Activated B cell treated with CpG ODN at 0.5 μM for 24 hours (primary cell): Measurements from ENCODE around the gene AURKAIP1. TPM values are rescaled to one million over a fixed set of nuclear protein-coding genes. Genes with fewer than 3 reads are reported as not detected.
"Not testable (repeated sequence)": the region's sequence is repeated elsewhere in the genome, so short reads cannot be mapped to it uniquely, and the experiment has no call there.

Source experiments
- ATAC-seq: fragments of 200-7000 bp; cut with Tn5 transposase; one replicate; pipeline ENCODE4 v1.10.0; 2021; ENCODE audit warnings: low read depth, mild to moderate bottlenecking, moderate library complexity
- CTCF ChIA-PET: fragments of 350-600 bp; sonication (Branson Sonifier 250); formaldehyde crosslinking; loops from one replicate; lab custom pipeline; 2021; ENCODE audit warnings: antibody characterized with exemption; lab: Charles Lee
- POLR2A ChIA-PET: fragments of 350-600 bp; sonication (Branson Sonifier 250); formaldehyde crosslinking; loops from one replicate; lab custom pipeline; 2021; ENCODE audit warnings: antibody characterized with exemption; lab: Charles Lee
- DNase-seq: peaks from one replicate; pipeline ENCODE4 v3.0.0; 2022
- H3K27ac Mint-ChIP-seq: one replicate; pipeline ENCODE4 v1.8.0; 2020; ENCODE audit warnings: mixed read lengths
- H3K27me3 Mint-ChIP-seq: one replicate; pipeline ENCODE4 v1.8.0; 2021; ENCODE audit warnings: mixed read lengths
- H3K36me3 Mint-ChIP-seq: one replicate; pipeline ENCODE4 v1.8.0; 2021; ENCODE audit warnings: low read depth, mixed read lengths
- H3K4me1 Mint-ChIP-seq: one replicate; pipeline ENCODE4 v1.8.0; 2021; ENCODE audit warnings: mixed read lengths
- H3K4me3 Mint-ChIP-seq: one replicate; pipeline ENCODE4 v1.8.0; 2020; ENCODE audit warnings: mild to moderate bottlenecking, mixed read lengths
- H3K9me3 Mint-ChIP-seq: one replicate; pipeline ENCODE4 v1.8.0; 2020; ENCODE audit warnings: mixed read lengths
- intact Hi-C: fragments of 100-400 bp; cut with micrococcal nuclease; formaldehyde crosslinking; loops from one replicate; pipeline ENCODE4 v1.15.1; 2024
- total RNA-seq: library from RNA; stranded (reverse); gene quantifications from 2 replicates; pipeline ENCODE4 v1.2.3, GENCODE V29; 2022
- TF ChIP-seq, protein P1 (sequence below): fragments of 200-600 bp; IDR thresholded peaks from one replicate; pipeline ENCODE4 v1.8.0; 2022; ENCODE audit warnings: antibody characterized with exemption, mild to moderate bottlenecking

Gene AURKAIP1
- total RNA-seq, 1 donor from 2014 or later, result 91.5 TPM

DNA sequence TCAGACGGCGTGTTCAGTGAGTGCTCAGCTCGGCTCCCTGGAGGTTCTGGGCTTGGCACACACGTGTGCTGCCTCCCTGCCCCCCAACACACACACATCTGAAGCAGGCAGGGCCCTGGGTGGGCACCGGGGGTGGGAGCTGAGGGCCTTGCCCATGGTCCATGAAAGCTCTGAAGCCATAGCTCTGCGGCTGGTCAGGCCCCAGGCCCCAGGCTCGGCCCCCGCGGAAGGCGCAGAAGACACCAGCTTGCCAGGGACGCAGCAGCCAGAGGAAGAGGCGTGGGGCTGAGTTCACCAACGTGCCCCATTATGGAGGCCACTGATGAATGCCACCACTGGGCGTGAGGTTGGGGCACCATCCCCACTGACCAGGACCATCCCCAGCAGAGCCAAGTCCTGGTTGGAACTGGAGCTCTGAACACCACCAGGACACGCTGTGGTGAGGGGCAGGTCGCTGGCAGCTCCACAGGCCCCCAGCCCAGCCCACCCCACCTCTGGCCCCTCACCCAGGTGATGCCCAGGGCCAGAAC lies 4.2 kb downstream of the AURKAIP1 start:
- Mint-ChIP-seq H3K4me3 (no peak overlapping the region), H3K27me3 (no peaks in the 10 kb centered on the region), H3K36me3 (peaks cover 10% of the 10 kb centered on the region), H3K9me3 (no peaks in the 10 kb centered on the region), H3K27ac (no peak overlapping the region), H3K4me1 (peaks cover 21% of the 10 kb centered on the region)
- ChIA-PET CTCF (interaction anchor here (1.2 to 2.0 kb wide), 4 partner anchors 14 to 386 kb away, joined by 4 to 10 read pairs (median 4); no protein-coding TSS in a partner anchor), POLR2A (interaction anchor here (0.7 to 1.3 kb wide), 5 partner anchors 8 to 338 kb away, joined by 3 to 4 read pairs (median 3); partner anchors contain the start of gene CCNL2)
- DNase-seq (no peak), ATAC-seq (no peak)
- intact Hi-C loops, result loop anchor here (5.0 kb wide), 1 partner anchor 339 kb away; no protein-coding TSS in a partner anchor
- TF ChIP-seq, protein P1, sequence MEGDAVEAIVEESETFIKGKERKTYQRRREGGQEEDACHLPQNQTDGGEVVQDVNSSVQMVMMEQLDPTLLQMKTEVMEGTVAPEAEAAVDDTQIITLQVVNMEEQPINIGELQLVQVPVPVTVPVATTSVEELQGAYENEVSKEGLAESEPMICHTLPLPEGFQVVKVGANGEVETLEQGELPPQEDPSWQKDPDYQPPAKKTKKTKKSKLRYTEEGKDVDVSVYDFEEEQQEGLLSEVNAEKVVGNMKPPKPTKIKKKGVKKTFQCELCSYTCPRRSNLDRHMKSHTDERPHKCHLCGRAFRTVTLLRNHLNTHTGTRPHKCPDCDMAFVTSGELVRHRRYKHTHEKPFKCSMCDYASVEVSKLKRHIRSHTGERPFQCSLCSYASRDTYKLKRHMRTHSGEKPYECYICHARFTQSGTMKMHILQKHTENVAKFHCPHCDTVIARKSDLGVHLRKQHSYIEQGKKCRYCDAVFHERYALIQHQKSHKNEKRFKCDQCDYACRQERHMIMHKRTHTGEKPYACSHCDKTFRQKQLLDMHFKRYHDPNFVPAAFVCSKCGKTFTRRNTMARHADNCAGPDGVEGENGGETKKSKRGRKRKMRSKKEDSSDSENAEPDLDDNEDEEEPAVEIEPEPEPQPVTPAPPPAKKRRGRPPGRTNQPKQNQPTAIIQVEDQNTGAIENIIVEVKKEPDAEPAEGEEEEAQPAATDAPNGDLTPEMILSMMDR, result no peak

DNA sequence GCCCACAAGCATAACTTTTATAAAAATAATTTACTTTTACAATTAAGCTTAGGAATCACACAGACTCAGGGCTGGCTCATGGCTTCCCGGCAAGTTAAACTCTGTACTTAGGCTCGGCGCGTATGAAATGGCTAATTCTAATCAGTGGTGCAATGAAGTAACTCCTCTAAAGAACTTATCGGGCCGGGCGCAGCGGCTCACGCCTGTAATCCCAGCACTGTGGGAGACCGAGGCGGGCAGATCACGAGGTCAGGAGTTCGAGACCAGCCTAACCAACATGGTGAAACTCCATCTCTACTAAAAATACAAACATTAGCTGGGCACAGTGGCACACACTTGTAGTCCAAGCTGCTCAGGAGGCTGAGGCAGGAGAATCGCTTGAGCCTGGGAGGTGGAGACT lies 4.9 kb downstream of the AURKAIP1 start:
- H3K36me3 Mint-ChIP-seq, POLR2A ChIA-PET, H3K27ac Mint-ChIP-seq, ATAC-seq, H3K27me3 Mint-ChIP-seq, H3K9me3 Mint-ChIP-seq, DNase-seq, H3K4me3 Mint-ChIP-seq: not testable (repeated sequence)
- peaks cover 17% of the 10 kb centered on the region for H3K4me1 Mint-ChIP-seq
- intact Hi-C loops, result loop anchor here (5.0 kb wide), 1 partner anchor 338 kb away; no protein-coding TSS in a partner anchor
- CTCF ChIA-PET, result interaction anchor here (1.7 to 1.9 kb wide), 2 partner anchors 18 to 248 kb away, joined by 4 read pairs; no protein-coding TSS in a partner anchor

DNA sequence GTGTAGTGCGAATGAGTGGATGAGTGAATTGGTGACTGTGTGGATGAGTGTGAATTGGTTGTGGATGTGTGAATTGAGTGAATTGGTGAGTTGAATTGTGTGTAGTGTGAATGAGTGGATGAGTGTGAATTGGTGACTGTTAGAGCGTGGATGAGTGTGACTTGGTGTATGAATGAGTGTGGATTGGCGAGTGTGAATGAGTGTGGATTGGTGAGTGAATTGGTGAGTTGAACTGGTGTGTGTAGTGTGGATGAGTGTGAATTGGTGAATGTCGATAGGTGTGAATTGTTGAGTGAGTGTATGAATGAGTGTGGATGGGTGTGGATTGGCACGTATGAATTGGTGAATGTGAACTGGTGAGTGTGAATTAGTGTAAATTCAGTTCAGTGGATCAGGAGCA lies 7.7 kb downstream of the AURKAIP1 start:
- Mint-ChIP-seq H3K27me3 (no peaks in the 10 kb centered on the region), H3K27ac (no peak overlapping the region), H3K4me3 (no peak overlapping the region), H3K9me3 (no peaks in the 10 kb centered on the region), H3K4me1 (peaks cover 4% of the 10 kb centered on the region), H3K36me3 (no peaks in the 10 kb centered on the region)
- ChIA-PET POLR2A (no interaction called here), CTCF (no interaction called here)
- TF ChIP-seq, protein P1, result no peak
- ATAC-seq (no peak), DNase-seq (no peak)
- intact Hi-C loops, result no loop called here

DNA sequence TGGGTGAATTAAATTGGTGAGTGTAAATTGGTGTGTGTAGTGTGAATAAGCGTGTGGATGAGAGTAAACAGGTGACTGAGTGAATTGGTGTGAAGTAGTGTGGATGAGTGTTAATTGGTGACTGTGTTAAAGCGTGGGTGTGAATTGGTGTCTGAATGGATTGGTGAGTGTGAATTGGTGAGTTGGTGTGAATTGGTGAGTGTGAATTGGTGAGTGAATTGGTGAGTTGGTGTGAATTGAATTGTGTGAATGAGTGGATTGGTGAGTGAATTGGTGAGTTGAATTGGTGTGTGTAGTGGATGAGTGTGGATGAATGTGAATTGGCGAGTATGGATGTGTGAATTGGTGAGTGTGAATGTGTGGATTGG lies 8.3 kb downstream of the AURKAIP1 start:
- ChIA-PET CTCF (no interaction called here), POLR2A (no interaction called here)
- Mint-ChIP-seq H3K27me3 (peaks cover 4% of the 10 kb centered on the region), H3K27ac (no peak overlapping the region), H3K9me3 (no peaks in the 10 kb centered on the region), H3K4me1 (no peaks in the 10 kb centered on the region), H3K4me3 (no peak overlapping the region), H3K36me3 (no peaks in the 10 kb centered on the region)
- DNase-seq, result no peak
- TF ChIP-seq, protein P1, result no peak
- no peak for ATAC-seq
- intact Hi-C loops, result no loop called here

DNA sequence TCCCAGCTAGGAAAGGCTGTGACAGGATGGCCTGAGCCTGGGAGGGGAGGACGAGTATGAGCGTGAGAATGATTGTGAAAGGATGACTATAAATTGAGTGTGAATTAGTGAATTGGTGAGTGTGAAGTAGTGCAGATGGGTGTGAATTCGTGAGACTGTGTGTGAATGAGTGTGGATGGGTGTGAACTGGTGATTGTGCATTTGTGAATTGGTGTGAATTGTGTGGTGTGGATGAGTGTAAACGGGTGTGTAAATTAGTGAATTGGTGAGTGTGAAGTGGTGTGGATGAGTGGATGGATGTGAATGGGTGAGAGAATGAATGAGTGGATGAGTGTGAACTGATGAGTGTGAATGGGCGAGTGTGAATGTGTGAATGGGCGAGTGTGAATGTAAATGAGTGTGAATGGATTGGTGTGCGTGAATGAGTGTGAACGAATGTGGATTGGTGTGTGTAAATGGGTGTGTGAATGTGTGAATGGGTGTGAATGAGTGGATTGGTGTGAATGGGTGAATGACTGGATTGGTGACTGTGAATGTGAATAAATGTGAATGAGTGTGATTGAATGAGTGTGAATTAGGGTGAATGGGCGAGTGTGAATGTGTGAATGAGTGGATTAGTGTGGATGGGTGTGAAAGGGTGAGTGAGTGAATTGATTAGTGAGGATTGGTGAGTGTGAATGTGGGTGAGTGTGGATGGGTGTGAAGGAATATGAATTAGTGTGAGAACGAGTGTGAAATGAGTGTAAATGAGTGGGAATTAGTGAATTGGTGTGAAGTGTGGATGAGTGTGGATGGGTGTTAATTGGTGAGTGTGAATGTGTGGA lies 8.9 kb downstream of the AURKAIP1 start:
- ChIA-PET CTCF (no interaction called here), POLR2A (interaction anchor here (0.6 kb wide), 1 partner anchor 63 kb away, joined by 3 read pairs; no protein-coding TSS in a partner anchor)
- intact Hi-C loops, result no loop called here
- no peak overlapping the region for H3K27ac Mint-ChIP-seq
- no peaks in the 10 kb centered on the region for H3K9me3 Mint-ChIP-seq
- ATAC-seq, result no peak
- no peak overlapping the region for H3K4me3 Mint-ChIP-seq
- H3K4me1 Mint-ChIP-seq, result no peaks in the 10 kb centered on the region
- peaks cover 4% of the 10 kb centered on the region for H3K27me3 Mint-ChIP-seq
- no peak for DNase-seq
- no peaks in the 10 kb centered on the region for H3K36me3 Mint-ChIP-seq
- TF ChIP-seq, protein P1, result no peak
